ENCODE results near the gene CDK8. TPM values are rescaled to one million over a fixed set of nuclear protein-coding genes. Genes with fewer than 3 reads are reported as not detected.

Gene CDK8
- total RNA-seq, 4 donors from 2014 or later, result 9.6 to 17.7 (median 13.7) TPM

- Histone ChIP-seq H3K4me3 (no peak overlapping the region), H3K27me3 (no peaks in the 10 kb centered on the region), H3K36me3 (no peaks in the 10 kb centered on the region), H3K4me1 (peaks cover 0 to 13% (median under 1%) of the 10 kb centered on the region in 4 donors), H3K27ac (no peak overlapping the region), H3K9me3 (no peaks in the 10 kb centered on the region)
- WGBS, 2 donors, result 67 to 70% methylated on average over 7 of the region's 7 CpGs
- no peak for DNase-seq (ENCODE audit: low spot score in 2 of 2)
- TF ChIP-seq EP300 (IDR thresholded peaks at IDR 0.05) (no peak), CTCF (IDR thresholded peaks at IDR 0.05) (no peak), POLR2A (IDR thresholded peaks at IDR 0.05) (no peak)
Measured at GRCh38 chr13:26225896-26226617, 27.9 kb upstream of the CDK8 start.

- Histone ChIP-seq H3K36me3 (no peaks in the 10 kb centered on the region), H3K27me3 (no peaks in the 10 kb centered on the region), H3K4me3 (no peak overlapping the region), H3K27ac (no peak overlapping the region), H3K9me3 (no peaks in the 10 kb centered on the region), H3K4me1 (peaks cover 0 to 10% (median 0%) of the 10 kb centered on the region in 4 donors)
- no peak for TF ChIP-seq CTCF (IDR thresholded peaks at IDR 0.05)
- no peak for TF ChIP-seq EP300 (IDR thresholded peaks at IDR 0.05)
- TF ChIP-seq POLR2A (IDR thresholded peaks at IDR 0.05), result no peak
- no peak for DNase-seq (ENCODE audit: low spot score in 2 of 2)
- WGBS, 2 donors, result 83 to 89% methylated on average over 6 of the region's 6 CpGs
Measured at GRCh38 chr13:26227166-26227971, 26.6 kb upstream of the CDK8 start.

DNA sequence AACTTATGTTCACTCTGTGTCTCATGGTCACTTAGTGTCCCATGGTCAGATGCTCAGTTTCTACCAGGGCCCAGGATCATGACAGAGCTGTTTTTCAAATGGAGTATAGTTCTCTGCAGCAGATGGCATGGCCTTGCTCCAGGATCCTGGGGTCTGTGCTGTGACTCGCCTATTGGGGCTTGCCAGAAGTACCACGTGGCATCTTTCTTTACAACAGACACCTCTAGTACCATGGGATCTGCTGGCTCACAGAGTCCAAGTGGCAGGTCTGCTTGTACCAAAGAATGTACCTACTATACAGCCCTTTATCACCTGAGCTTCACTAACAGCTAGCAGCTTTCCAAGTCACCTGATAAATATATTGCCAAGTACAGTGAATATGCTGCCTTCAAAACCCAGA is 25.8 kb upstream of the CDK8 start:
- H3K27me3 ChIP-seq, result no peaks in the 10 kb centered on the region
- no peak overlapping the region for H3K4me3 ChIP-seq
- 79 to 83% methylated on average over 2 of the region's 2 CpGs for WGBS, 2 donors
- peaks cover 0 to 3% (median 0%) of the 10 kb centered on the region in 4 donors for H3K4me1 ChIP-seq
- H3K9me3 ChIP-seq, result no peaks in the 10 kb centered on the region
- H3K36me3 ChIP-seq, result no peaks in the 10 kb centered on the region
- H3K27ac ChIP-seq, result no peak overlapping the region
- DNase-seq (ENCODE audit: low spot score in 2 of 2), result no peak
- TF ChIP-seq EP300 (IDR thresholded peaks at IDR 0.05), result no peak
- no peak for TF ChIP-seq POLR2A (IDR thresholded peaks at IDR 0.05)

DNA sequence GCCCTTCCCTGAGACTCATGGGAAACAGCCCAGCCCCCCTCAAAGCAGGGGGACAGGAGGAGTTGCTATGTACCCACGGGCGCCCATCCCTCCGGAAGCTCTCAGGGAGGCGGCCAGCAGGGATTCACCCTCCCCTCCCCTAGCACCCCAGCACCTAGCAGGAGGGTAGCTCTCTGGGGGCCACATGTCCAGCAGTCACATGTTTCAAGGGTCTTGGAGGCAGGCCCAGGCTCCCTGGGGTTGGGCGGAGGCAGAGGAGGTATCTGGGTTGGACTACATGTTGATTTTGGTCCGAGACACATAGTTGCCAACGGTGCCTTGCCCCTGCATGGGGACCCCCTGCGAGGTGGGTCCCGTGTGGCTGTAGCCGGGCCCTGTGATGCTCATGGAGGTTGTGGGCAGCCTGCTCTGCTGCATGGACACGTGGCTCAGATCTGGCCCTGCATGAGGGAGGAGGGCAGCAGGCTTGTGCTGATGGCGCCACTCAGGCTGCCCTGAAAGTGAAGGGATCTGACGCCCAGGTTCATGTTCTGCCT is 24.8 kb upstream of the CDK8 start:
- Histone ChIP-seq H3K4me3 (no peak overlapping the region), H3K36me3 (no peaks in the 10 kb centered on the region), H3K9me3 (no peaks in the 10 kb centered on the region), H3K27me3 (no peaks in the 10 kb centered on the region), H3K4me1 (no peaks in the 10 kb centered on the region), H3K27ac (no peak overlapping the region)
- WGBS, 2 donors, result 88 to 92% methylated on average over 9 to 11 of the region's 13 CpGs
- TF ChIP-seq EP300 (IDR thresholded peaks at IDR 0.05), result no peak
- no peak for TF ChIP-seq POLR2A (IDR thresholded peaks at IDR 0.05)
- no peak for TF ChIP-seq CTCF (IDR thresholded peaks at IDR 0.05)
- no peak for DNase-seq (ENCODE audit: low spot score in 2 of 2)

- H3K27ac ChIP-seq, result no peak overlapping the region
- DNase-seq (ENCODE audit: low spot score in 2 of 2), result no peak
- H3K4me3 ChIP-seq, result no peak overlapping the region
- TF ChIP-seq POLR2A (IDR thresholded peaks at IDR 0.05) (no peak), EP300 (IDR thresholded peaks at IDR 0.05) (no peak), CTCF (IDR thresholded peaks at IDR 0.05) (no peak)
- H3K4me1 ChIP-seq, result no peaks in the 10 kb centered on the region
- H3K27me3 ChIP-seq, result no peaks in the 10 kb centered on the region
- H3K9me3 ChIP-seq, result no peaks in the 10 kb centered on the region
- WGBS, 2 donors, result 61 to 62% methylated on average over 6 of the region's 6 CpGs
- H3K36me3 ChIP-seq, result no peaks in the 10 kb centered on the region
Measured at GRCh38 chr13:26230703-26231102, 23.2 kb upstream of the CDK8 start.

Data from tibial nerve (tissue), 4 donors.